Naive thymus-derived CD4-positive, alpha-beta T cell (primary cell): ENCODE measurements around the gene SRGAP2C. TPM values are rescaled to one million over a fixed set of nuclear protein-coding genes. Genes with fewer than 3 reads are reported as not detected.
A peak's percentile ranks its signal among the peaks of the same experiment; 100 is the strongest.
"Not testable (repeated sequence)": the region's sequence is repeated elsewhere in the genome, so short reads cannot be mapped to it uniquely, and the experiment has no call there.

ENCODE experiments used
- ATAC-seq: fragments of 150-1000 bp; cut with Tn5 transposase; 2 replicates; pipeline ENCODE4 v1.10.0; 2021; ENCODE audit warnings: mild to moderate bottlenecking, moderate library complexity
- CTCF ChIA-PET: fragments of 350-600 bp; sonication (Branson Sonifier 250); formaldehyde crosslinking; loops from one replicate; lab custom pipeline; 2021; ENCODE audit warnings: antibody characterized with exemption; lab: Charles Lee
- POLR2A ChIA-PET: fragments of 350-600 bp; sonication (Branson Sonifier 250); formaldehyde crosslinking; loops from one replicate; lab custom pipeline; 2021; ENCODE audit warnings: antibody characterized with exemption, inconsistent platforms; lab: Charles Lee
- DNase-seq, 9 donors: peaks; one replicate each; pipeline versions ENCODE4 v3.0.0 to v3.0.0-alpha.2; 2020 to 2022; ENCODE audit warnings: mixed read lengths in 1 of 9
- H3K27ac ChIP-seq: one replicate; pipeline ENCODE4 v1.7.0; 2013; ENCODE audit warnings: mild to moderate bottlenecking, low read depth, low read length, moderate library complexity
- H3K27me3 ChIP-seq, 2 donors: one replicate each; pipeline ENCODE4 v1.7.0; 2013; ENCODE audit warnings: low read length in 2 of 2, mild to moderate bottlenecking in 2 of 2, moderate library complexity in 2 of 2; ENCODE audit not compliant: control insufficient read depth in 2 of 2, insufficient read depth in 2 of 2
- H3K36me3 ChIP-seq, 3 experiments: 1 replicate in 2 of 3; 2 replicates in 1 of 3; pipeline ENCODE4 v1.7.0; 2013; ENCODE audit warnings: low read length in 3 of 3, mild to moderate bottlenecking in 3 of 3, moderate library complexity in 1 of 3; ENCODE audit not compliant: insufficient read depth in 3 of 3, control insufficient read depth in 2 of 3
- H3K4me1 ChIP-seq, 2 donors: one replicate each; pipeline ENCODE4 v1.7.0; 2013; ENCODE audit warnings: low read length in 2 of 2, mild to moderate bottlenecking in 2 of 2, moderate library complexity in 1 of 2; ENCODE audit not compliant: control insufficient read depth in 2 of 2, insufficient read depth in 2 of 2
- H3K4me3 ChIP-seq: 2 replicates; pipeline ENCODE4 v1.7.0; 2013; ENCODE audit warnings: mild to moderate bottlenecking, low read length
- H3K9me3 ChIP-seq, 3 experiments: 1 replicate in 2 of 3; 2 replicates in 1 of 3; pipeline ENCODE4 v1.7.0; 2013; ENCODE audit warnings: low read length in 3 of 3; ENCODE audit not compliant: control insufficient read depth in 2 of 3
- H3K27ac Mint-ChIP-seq, 9 donors: one replicate each; pipeline ENCODE4 v1.8.0; 2020 to 2022; ENCODE audit warnings: mixed read lengths in 9 of 9, mild to moderate bottlenecking in 8 of 9, moderate library complexity in 5 of 9, inconsistent platforms in 2 of 9
- H3K27me3 Mint-ChIP-seq, 5 donors: one replicate each; pipeline ENCODE4 v1.8.0; 2021 to 2022; ENCODE audit warnings: mixed read lengths in 5 of 5, mild to moderate bottlenecking in 1 of 5
- H3K36me3 Mint-ChIP-seq, 5 donors: one replicate each; pipeline ENCODE4 v1.8.0; 2020 to 2022; ENCODE audit warnings: mixed read lengths in 5 of 5, mild to moderate bottlenecking in 3 of 5, inconsistent platforms in 1 of 5
- H3K4me1 Mint-ChIP-seq, 7 donors: one replicate each; pipeline ENCODE4 v1.8.0; 2020 to 2022; ENCODE audit warnings: mixed read lengths in 7 of 7, mild to moderate bottlenecking in 3 of 7, inconsistent platforms in 1 of 7
- H3K4me3 Mint-ChIP-seq, 10 donors: one replicate each; pipeline ENCODE4 v1.8.0; 2020 to 2022; ENCODE audit warnings: mild to moderate bottlenecking in 10 of 10, mixed read lengths in 10 of 10, moderate library complexity in 6 of 10, inconsistent platforms in 2 of 10
- H3K9me3 Mint-ChIP-seq, 11 donors: one replicate each; pipeline ENCODE4 v1.8.0; 2020 to 2022; ENCODE audit warnings: mixed read lengths in 11 of 11, mild to moderate bottlenecking in 4 of 11, inconsistent platforms in 1 of 11, moderate library complexity in 1 of 11
- intact Hi-C, 2 donors: fragments of 100-400 bp; cut with micrococcal nuclease; formaldehyde crosslinking; loops; one replicate each; pipeline ENCODE4 v1.15.1; 2023
- polyA plus RNA-seq, 2 donors: library from polyadenylated mRNA; unstranded; fragments of 300-500 nt; fragmentation: Illumina TruSeq; gene quantifications; one replicate each; pipeline ENCODE4 v1.2.3, GENCODE V29; 2021
- total RNA-seq, 6 experiments: library from RNA in 5 of 6; stranded (reverse) in 5 of 6; gene quantifications; 1 replicate in 5 of 6; 2 replicates in 1 of 6; pipeline ENCODE4 v1.2.3 and lab custom pipeline; 2021 to 2026

Gene SRGAP2C
- total and polyA plus RNA-seq, 7 experiments from 2014 or later: 1.2 to 43.4 (median 20.2) TPM

DNA sequence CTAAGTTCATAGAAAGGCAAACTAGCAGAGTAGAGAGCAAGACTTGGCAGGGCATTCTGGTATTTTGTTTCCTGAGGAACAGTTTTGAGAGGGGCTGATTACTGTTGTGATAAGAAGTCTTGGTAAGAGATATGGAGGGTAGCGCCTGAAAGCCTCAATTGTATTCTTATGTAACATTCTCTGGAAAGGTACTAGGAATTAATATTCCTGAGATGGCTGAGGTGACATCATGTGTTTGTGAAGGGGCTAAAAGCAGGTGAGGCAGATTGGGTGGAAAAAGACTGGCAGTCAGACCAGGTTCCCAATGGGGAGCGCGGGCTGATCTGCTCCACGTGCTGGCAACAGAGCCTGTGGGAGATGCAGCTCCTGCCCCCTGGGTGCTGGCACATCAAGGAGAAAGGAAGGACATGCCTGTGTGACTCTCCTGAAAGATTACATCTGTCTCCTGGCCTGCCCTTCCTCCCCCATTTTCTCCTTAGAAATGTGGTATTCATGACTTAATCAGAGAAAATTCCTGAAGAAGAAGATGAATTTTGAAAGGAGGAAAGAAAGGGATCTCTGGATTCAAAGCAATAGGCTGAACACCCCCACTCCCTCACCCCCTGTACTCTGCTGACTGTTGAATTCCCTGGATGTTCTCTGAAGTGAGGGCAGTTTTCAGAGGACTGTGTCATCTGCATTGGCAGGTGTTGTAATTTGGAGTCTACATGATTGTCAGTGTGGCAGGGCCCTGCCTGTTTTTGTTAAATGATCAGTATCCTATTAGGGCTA, 94.2 kb downstream of the SRGAP2C start:
- CTCF ChIA-PET, POLR2A ChIA-PET, H3K27ac ChIP-seq, H3K27me3 ChIP-seq, H3K9me3 ChIP-seq, DNase-seq, H3K4me3 ChIP-seq, H3K4me3 Mint-ChIP-seq, H3K9me3 Mint-ChIP-seq, H3K4me1 Mint-ChIP-seq, H3K27ac Mint-ChIP-seq, intact Hi-C loops, H3K36me3 Mint-ChIP-seq, ATAC-seq, H3K27me3 Mint-ChIP-seq, H3K36me3 ChIP-seq, H3K4me1 ChIP-seq: not testable (repeated sequence)

- H3K4me1 Mint-ChIP-seq, H3K27ac Mint-ChIP-seq, intact Hi-C loops, H3K4me1 ChIP-seq, H3K9me3 ChIP-seq, H3K4me3 Mint-ChIP-seq, ATAC-seq, H3K36me3 ChIP-seq, H3K4me3 ChIP-seq, H3K27me3 Mint-ChIP-seq, H3K27me3 ChIP-seq, CTCF ChIA-PET, H3K27ac ChIP-seq, POLR2A ChIA-PET, H3K9me3 Mint-ChIP-seq, H3K36me3 Mint-ChIP-seq, DNase-seq: not testable (repeated sequence)
Observed at GRCh38 chr1:121279548-121279898, 94.7 kb downstream of the SRGAP2C start.

DNA sequence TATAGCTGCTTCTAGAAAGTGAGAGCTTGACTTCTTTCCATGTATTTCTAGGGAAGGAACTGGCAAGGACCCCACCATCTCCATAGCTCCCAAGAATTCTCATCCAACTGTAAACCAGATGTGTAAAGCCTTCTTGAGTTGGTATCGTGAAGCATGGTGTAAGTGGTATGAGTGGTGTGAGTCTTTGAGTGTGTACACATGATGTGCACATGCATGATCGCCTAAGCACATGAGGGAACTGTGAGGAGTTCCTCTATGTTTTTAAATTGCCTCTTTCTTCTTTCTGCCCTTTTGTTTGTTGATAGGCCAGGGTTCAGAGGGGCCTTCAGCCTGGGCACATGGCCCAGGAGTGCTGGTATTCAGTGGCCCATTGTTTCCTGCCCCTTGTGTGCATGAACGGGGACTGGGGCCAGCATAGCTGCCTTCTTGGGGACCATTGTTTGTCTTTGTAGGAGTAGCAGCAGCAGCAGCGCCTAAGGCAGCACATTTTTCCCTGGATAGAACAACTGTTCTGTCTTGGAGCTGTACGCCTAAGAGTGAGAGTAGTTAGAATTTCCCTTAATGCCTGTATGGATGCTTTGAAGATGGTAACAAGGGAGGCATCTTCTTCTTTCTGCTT, 96.0 kb downstream of the SRGAP2C start:
- DNase-seq, H3K9me3 Mint-ChIP-seq, H3K4me1 ChIP-seq, H3K27ac Mint-ChIP-seq, H3K4me3 Mint-ChIP-seq, ATAC-seq, POLR2A ChIA-PET, H3K36me3 Mint-ChIP-seq, CTCF ChIA-PET, H3K27ac ChIP-seq, H3K4me3 ChIP-seq, H3K4me1 Mint-ChIP-seq, H3K9me3 ChIP-seq, intact Hi-C loops, H3K27me3 ChIP-seq, H3K27me3 Mint-ChIP-seq, H3K36me3 ChIP-seq: not testable (repeated sequence)

GRCh38 chr1:121281480-121281879, 96.7 kb downstream of the SRGAP2C start:
- not testable (repeated sequence) for H3K4me3 ChIP-seq, H3K27me3 ChIP-seq
- peak; percentile 50 for ATAC-seq

GRCh38 chr1:121283587-121284180, 98.9 kb downstream of the SRGAP2C start:
- H3K4me1 Mint-ChIP-seq, H3K36me3 Mint-ChIP-seq, H3K9me3 Mint-ChIP-seq, H3K27me3 Mint-ChIP-seq, H3K27ac ChIP-seq, H3K9me3 ChIP-seq, H3K36me3 ChIP-seq, POLR2A ChIA-PET, CTCF ChIA-PET, ATAC-seq, H3K4me1 ChIP-seq, DNase-seq, intact Hi-C loops, H3K4me3 Mint-ChIP-seq, H3K27me3 ChIP-seq, H3K27ac Mint-ChIP-seq, H3K4me3 ChIP-seq: not testable (repeated sequence)

More at GRCh38 chr1:121281480-121281879, 96.7 kb downstream of the SRGAP2C start:
- H3K27me3 Mint-ChIP-seq, H3K27ac Mint-ChIP-seq, intact Hi-C loops, H3K36me3 ChIP-seq, H3K4me3 Mint-ChIP-seq, H3K9me3 ChIP-seq, POLR2A ChIA-PET, DNase-seq, H3K36me3 Mint-ChIP-seq, H3K4me1 Mint-ChIP-seq, H3K9me3 Mint-ChIP-seq, H3K4me1 ChIP-seq, CTCF ChIA-PET, H3K27ac ChIP-seq: not testable (repeated sequence)

DNA sequence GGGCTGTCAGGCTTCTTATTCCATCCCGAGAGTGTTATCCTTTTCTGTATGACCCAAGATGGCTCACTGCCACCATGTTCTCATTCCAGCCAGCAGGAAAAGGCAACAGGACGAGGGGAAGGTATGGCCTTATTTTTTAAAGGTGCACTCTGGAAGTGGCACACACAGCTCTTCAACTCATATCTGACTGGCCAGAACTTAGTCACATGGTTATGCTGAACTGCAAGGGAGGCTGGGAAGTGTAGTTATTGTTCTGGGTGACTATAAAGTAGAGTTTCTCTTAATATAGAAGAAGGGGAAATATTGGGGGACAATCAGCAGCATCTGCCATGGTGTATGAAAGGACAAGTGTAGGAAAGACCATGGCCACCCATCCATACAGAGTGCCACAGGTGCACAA, 107.8 kb downstream of the SRGAP2C start:
- H3K27me3 ChIP-seq, H3K9me3 Mint-ChIP-seq, H3K4me1 Mint-ChIP-seq, CTCF ChIA-PET, intact Hi-C loops, H3K36me3 Mint-ChIP-seq, H3K36me3 ChIP-seq, POLR2A ChIA-PET, ATAC-seq, H3K9me3 ChIP-seq, H3K27me3 Mint-ChIP-seq, H3K4me3 ChIP-seq, H3K27ac ChIP-seq, H3K4me3 Mint-ChIP-seq, DNase-seq, H3K27ac Mint-ChIP-seq, H3K4me1 ChIP-seq: not testable (repeated sequence)
